Fibroblast of skin of abdomen (primary cell): ENCODE measurements around the gene SHKBP1.
"Not testable (repeated sequence)": the region's sequence is repeated elsewhere in the genome, so short reads cannot be mapped to it uniquely, and the experiment has no call there.

ENCODE experiments used
- DNase-seq: peaks from one replicate; pipeline ENCODE4 v3.0.0-alpha.2; 2013

SHKBP1 gene

GRCh38 chr19:40617961-40618360 is 41.3 kb downstream of the SHKBP1 start:
- DNase-seq: no peak

DNA sequence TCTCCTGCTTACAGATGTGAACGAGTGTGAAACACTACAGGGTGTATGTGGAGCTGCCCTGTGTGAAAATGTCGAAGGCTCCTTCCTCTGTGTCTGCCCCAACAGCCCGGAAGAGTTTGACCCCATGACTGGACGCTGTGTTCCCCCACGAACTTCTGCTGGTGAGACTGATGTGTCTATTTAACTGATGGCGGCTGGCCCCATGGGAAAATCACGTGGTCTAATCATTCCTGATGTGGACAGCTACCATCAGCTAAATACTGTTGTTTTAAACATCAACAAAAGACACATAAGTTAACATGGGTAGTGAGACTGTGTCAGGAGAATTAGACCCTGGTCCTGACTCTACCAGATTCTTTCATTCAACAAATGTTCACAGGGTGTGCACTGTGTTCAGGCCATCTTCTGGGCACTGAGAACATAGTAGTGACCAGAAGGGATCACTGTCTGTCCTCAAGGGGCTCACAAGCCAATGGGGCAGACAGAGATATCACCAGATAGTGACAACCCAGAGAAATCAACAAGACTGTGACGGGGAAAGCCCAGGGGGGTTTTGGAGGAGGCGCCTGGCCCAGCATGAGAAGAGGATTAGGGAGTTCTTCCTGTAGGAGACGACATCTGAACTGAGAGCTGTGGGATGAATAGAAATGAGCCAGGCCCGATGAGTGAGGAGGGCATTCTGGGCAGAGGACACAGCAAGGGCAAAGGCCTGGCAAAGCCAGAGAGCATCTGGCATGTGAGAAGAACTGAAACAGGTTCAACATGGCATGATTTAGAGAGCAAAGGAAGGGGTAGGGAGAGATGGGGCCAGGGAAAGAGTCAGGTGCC is 42.9 kb downstream of the SHKBP1 start:
- DNase-seq: no peak

- no peak for DNase-seq
Measured at GRCh38 chr19:40620161-40620485, 43.5 kb downstream of the SHKBP1 start.

- DNase-seq: no peak
Measured at GRCh38 chr19:40621283-40621682, 44.6 kb downstream of the SHKBP1 start.

DNA sequence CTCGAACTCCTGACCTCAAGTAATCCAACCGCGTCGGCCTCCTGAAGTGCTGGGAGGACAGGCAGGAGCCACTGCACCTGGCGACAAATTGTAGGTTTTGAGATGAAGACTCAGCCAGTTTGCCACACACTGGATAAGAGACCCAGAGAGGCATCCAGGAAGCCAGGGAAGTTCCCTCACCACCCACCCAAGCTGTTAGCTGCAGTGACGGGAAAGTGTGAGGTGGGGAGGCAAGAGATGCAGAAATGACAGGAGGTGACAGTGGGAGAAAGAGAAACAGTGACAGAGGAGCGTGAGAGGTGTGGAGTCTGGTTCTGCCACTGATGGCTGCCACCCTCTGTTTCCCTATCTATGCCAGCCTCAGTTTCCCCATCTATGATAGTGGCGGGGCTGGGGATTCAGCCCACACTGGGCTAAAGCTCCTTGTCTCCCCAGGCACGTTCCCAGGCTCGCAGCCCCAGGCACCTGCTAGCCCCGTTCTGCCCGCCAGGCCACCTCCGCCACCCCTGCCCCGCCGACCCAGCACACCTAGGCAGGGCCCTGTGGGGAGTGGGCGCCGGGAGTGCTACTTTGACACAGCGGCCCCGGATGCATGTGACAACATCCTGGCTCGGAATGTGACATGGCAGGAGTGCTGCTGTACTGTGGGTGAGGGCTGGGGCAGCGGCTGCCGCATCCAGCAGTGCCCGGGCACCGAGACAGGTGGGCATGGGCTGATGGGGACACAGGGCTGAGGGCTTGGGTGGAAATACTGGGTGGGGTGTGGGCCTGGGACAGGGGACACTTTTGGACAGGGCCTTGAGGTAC is 45.5 kb downstream of the SHKBP1 start:
- no peak for DNase-seq

DNA sequence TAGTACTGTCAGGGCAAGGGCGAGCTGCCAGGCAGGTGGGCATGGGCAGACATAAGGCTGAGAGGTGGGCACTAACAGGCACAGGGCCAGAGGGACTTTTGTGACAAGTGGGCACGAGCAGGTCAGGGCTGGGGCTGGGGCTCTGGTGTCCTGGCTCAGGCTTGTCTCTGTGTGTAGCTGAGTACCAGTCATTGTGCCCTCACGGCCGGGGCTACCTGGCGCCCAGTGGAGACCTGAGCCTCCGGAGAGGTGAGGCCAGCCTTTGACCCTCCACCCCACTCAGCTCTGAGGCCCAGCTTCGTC is 46.1 kb downstream of the SHKBP1 start:
- DNase-seq: no peak

GRCh38 chr19:40623403-40624251 is 47.0 kb downstream of the SHKBP1 start:
- DNase-seq: peak; percentile 73

DNA sequence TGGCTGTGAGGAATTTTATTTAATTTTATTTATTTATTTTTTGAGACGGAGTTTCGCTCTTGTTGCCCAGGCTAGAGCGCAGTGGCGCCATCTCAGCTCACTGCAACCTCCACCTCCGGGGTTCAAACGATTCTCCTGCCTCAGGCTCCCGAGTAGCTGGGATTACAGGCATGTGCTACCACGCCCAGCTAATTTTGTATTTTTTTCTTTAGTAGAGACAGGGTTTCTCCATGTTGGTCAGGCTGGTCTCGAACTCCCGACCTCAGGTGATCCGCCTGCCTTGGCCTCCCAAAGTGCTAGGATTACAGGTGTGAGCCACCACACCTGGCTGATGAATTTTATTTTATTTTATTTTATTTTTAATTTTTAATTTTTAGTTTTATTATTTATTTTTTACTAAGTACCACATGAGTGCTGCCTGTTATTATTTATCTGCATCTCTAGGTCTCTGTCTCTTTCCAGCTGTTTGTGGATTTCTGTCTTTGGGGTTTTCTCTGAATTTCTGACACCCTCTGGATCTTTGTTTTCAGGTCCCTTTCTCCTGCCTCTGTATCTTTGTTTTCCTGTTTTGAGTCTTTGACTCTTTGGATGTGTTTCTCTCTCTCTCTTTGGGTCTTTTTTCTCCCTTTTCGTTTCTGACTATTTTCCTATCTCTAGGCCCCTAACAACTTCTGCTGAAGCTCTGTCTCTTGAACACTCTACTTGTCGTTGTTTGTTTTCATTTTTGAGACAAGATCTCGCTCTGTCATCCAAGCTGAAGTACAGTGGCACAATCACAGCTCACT is 47.9 kb downstream of the SHKBP1 start:
- not testable (repeated sequence) for DNase-seq

GRCh38 chr19:40625406-40626120 is 48.9 kb downstream of the SHKBP1 start:
- DNase-seq: no peak

DNA sequence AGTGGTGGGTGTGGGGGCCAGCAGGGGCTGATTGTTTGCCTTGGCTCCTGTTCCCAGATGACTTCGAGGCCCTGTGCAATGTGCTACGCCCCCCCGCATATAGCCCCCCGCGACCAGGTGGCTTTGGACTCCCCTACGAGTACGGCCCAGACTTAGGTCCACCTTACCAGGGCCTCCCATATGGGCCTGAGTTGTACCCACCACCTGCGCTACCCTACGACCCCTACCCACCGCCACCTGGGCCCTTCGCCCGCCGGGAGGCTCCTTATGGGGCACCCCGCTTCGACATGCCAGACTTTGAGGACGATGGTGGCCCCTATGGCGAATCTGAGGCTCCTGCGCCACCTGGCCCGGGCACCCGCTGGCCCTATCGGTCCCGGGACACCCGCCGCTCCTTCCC is 50.2 kb downstream of the SHKBP1 start:
- no peak for DNase-seq

- no peak for DNase-seq
Measured at GRCh38 chr19:40627486-40628279, 51.0 kb downstream of the SHKBP1 start.

DNA sequence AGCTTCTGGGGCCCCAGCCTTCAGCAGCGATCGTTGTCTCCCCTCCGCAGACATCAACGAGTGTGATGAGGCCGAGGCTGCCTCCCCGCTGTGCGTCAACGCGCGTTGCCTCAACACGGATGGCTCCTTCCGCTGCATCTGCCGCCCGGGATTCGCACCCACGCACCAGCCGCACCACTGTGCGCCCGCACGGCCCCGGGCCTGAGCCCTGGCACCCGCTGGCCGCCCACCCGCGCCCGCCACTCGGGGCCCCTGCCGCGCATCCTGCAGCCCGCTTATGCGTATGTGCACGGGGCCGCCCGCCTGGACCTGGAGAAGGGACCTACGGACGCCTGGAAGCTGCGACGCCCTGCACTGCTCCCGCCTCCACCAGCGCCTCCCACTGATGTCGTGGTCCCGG is 52.7 kb downstream of the SHKBP1 start:
- DNase-seq: no peak

DNA sequence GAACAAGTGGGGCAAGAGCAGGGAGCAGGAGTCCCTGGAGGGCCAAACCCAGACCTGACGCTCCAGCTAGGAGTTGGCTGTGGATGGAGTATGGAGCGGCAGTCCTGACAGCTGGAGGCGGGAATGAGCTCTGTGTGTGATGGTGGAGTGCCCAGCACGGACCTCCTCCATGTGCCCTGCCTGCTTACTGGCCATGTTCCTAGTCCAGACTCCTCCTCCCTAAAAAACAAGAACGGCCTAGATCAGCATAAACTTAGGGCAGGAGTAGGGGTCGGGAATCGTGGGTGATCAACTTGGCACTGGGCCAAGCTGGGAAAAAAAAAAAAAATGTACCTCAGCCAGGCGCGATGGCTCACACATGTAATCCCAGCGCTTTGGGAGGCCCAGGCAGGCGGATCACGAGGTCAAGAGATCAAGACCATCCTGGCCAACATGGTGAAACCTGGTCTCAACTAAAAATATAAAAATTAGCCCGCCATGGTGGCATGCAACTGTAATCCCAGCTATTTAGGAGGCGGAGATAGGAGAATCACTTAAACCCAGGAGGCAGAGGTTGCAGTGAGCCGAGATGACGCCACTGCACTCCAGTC is 54.0 kb downstream of the SHKBP1 start:
- DNase-seq: no peak

DNA sequence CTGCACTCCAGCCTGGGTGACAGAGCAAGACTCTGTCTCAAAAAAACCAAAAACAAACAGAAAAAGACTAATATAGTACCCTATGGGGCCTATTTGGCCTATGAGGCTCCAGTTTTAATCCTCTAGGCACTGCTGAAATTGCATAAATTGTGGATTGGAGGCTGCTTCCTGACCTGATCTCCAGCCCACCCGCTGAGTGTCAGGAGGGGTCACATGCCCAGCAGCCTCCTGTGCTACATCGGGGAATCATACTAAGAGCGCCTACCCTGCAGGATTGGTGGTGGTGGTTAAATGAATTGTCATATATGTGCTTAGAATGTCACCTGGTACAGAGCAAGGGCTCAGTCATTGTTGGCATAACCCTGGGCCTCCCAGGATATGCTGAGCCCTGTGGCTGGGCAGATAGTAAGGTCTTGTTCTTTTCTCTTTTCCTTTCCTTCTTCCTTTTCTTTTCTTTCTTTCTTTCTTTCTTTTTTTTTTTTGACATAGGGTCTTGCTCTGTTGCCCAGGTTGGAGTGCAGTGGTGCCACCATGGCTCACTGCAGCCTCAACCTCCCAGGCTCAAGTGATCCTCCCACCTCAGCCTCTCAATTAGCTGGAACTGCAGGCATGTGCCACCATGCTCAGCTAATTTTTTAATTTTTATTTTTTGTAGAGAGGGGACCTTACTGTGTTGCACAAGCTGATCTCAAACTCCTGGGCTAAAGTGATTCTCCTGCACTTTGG is 55.8 kb downstream of the SHKBP1 start:
- no peak for DNase-seq

DNA sequence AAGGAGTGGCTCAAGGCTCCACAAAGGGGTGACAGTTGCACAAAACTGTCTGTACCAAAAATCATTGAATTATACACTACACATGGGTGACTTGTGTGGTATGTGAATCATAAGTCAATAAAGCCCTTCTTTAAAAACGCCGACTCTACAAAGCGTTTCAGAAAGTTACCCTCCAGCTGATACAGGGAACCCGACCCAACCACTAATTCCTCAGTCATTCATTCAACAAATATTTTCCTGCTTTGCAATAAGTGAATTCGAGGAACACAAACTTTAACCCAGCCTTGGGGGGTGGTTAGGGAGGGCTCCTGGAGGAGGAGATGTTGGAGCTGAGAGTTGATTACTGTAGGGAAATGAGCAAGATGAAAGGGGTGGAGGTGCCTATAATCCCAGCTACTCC is 56.5 kb downstream of the SHKBP1 start:
- DNase-seq: peak; percentile 65

DNA sequence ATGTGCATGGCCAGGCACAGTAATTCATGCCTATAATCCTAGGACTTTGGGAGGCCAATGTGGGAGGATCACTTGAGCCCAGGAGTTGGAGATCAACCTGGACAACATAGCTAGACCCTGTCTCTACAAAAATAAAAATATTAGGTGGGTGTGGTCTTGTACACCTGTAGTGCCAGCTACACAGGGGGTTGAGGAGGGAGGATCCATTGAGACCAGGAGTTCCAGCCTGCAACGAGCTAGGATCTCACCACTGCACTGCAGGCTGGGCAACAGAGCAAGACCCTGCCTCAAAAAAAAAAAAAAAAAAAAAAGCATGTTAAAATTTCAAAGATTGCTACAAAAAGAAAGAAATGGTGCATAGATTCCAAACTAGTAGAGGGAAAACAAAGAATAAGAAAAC is 61.7 kb downstream of the SHKBP1 start:
- no peak for DNase-seq

DNA sequence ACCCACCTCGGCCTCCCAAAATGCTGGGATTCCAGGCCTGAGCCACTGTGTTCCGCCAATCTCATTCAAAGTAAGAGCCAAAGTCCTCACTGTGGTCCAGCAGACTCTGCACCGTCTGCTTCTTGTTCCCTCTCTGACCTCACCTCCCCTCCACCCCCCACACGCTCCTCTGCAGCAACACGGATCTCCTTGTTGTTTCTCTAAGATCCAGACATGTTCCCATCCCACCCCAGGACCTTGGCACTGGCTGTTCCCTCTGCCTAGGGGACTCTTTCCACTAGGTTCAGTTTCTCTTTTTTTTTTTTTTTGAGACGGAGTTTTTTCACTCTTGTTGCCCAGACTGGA is 62.9 kb downstream of the SHKBP1 start:
- no peak for DNase-seq

DNA sequence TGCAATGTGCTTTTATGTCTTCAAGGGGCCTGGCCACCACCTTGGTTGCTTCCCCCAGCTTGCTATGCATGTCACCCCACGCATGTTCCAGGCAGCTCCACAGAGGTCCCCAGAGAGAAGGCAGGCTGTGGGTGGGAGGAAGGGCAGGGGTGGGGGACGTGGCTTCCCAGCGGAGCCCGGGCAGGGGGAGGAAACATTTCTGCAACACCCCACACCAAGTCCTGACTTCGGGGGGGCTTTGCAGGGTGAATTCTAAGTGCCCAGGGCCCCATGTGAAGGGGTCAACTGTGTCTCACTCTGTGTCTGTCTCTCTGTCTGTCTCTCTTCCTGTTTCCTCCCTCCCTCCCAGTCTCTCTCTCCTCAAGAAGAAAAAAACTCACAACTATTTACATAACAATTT is 64.1 kb downstream of the SHKBP1 start:
- DNase-seq: peak; percentile 60
